Activated CD4-positive, CD25-positive, alpha-beta regulatory T cell treated with anti-CD3 and anti-CD28 coated beads, Interleukin-2, amount 50 U/mL, for 72 hours (primary cell): ENCODE measurements around the gene TBCEL.
"Not testable (repeated sequence)": the region's sequence is repeated elsewhere in the genome, so short reads cannot be mapped to it uniquely, and the experiment has no call there.

Source experiments
- DNase-seq: peaks from one replicate; pipeline ENCODE4 v3.0.0; 2021

The TBCEL gene

GRCh38 chr11:121023848-121024751, at the start of gene TBCEL:
Gene TBCEL (plus strand): TSS chr11:121024102. CDS start chr11:121045691, 21,589 bp downstream.
- peak; percentile 88 for DNase-seq

- no peak for DNase-seq
These were observed 49.4 kb upstream of the TBCEL start for GRCh38 chr11:120974466-120974865.

- DNase-seq = no peak
These were observed 48.9 kb upstream of the TBCEL start for GRCh38 chr11:120974965-120975364.

- DNase-seq = no peak
These were observed 46.4 kb upstream of the TBCEL start for GRCh38 chr11:120977266-120978137.

- DNase-seq = no peak
These were observed 45.2 kb upstream of the TBCEL start for GRCh38 chr11:120978701-120979100.

GRCh38 chr11:120985718-120986569, 38.0 kb upstream of the TBCEL start:
- peak; percentile 36 for DNase-seq

- DNase-seq = no peak
These were observed 35.3 kb upstream of the TBCEL start for GRCh38 chr11:120988603-120989002.

GRCh38 chr11:120991830-120992686, 31.8 kb upstream of the TBCEL start:
- no peak for DNase-seq

- no peak for DNase-seq
These were observed 29.6 kb upstream of the TBCEL start for GRCh38 chr11:120994091-120994859.

GRCh38 chr11:120995184-120995583, 28.7 kb upstream of the TBCEL start:
- no peak for DNase-seq

GRCh38 chr11:120996973-120997372, 26.9 kb upstream of the TBCEL start:
- no peak for DNase-seq

GRCh38 chr11:120998581-120998980, 25.3 kb upstream of the TBCEL start:
- DNase-seq = no peak

GRCh38 chr11:121004206-121004840, 19.6 kb upstream of the TBCEL start:
- no peak for DNase-seq

GRCh38 chr11:121006922-121007321, 17.0 kb upstream of the TBCEL start:
- DNase-seq = no peak

- no peak for DNase-seq
These were observed 15.4 kb upstream of the TBCEL start for GRCh38 chr11:121008551-121008950.

- DNase-seq = no peak
These were observed 11.8 kb upstream of the TBCEL start for GRCh38 chr11:121012091-121012490.

GRCh38 chr11:121018746-121019145, 5.2 kb upstream of the TBCEL start:
- DNase-seq = no peak

GRCh38 chr11:121021718-121022117, 2.2 kb upstream of the TBCEL start:
- not testable (repeated sequence) for DNase-seq

- no peak for DNase-seq
These were observed 1.1 kb downstream of the TBCEL start for GRCh38 chr11:121024989-121025388.

- no peak for DNase-seq
These were observed 5.3 kb downstream of the TBCEL start for GRCh38 chr11:121029153-121029552.
